ENCODE results near the gene TNFRSF13B.

The TNFRSF13B gene

GRCh38 chr17:16936536-16937310 is 35.2 kb downstream of the TNFRSF13B start:
- DNase-seq, result no peak

- DNase-seq, result no peak
These were observed 36.1 kb downstream of the TNFRSF13B start for GRCh38 chr17:16935786-16936185.

- no peak for DNase-seq
These were observed 36.7 kb downstream of the TNFRSF13B start for GRCh38 chr17:16935241-16935663.

GRCh38 chr17:16934836-16935235 is 37.1 kb downstream of the TNFRSF13B start:
- no peak for DNase-seq

DNA sequence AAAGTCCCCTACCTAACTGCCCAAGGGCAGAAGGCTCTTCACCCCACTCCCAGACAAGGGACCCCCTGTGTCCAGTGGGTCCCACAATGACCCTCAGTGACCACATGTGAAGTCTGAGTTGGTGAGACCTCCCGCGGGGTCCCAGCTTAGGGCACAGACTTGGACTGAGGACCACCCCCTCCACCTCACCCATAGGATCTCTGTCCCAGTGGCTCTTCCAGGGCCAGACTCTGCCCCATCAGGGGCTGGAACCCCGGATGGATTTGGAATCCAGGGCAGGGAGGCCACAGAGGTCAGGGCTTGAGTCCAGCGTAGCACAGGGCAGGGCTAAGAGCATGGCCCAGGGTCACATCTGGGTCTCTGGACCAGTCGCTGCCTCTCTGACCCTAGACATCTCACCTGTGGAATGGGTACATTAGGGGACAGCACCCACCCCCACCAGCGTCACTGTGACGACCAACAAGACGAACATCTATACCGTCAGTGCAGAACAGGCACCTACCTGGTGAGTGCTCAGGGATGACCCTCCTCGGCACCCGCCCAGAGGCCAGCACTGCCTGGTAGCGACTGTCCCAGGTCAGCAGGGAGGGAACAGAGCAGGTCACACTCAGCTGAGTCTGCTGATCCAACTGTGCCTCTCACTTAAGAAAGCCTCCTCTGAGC is 37.7 kb downstream of the TNFRSF13B start:
- DNase-seq, result no peak

GRCh38 chr17:16933317-16934132 is 38.4 kb downstream of the TNFRSF13B start:
- no peak for DNase-seq

GRCh38 chr17:16932611-16933010 is 39.3 kb downstream of the TNFRSF13B start:
- no peak for DNase-seq

DNA sequence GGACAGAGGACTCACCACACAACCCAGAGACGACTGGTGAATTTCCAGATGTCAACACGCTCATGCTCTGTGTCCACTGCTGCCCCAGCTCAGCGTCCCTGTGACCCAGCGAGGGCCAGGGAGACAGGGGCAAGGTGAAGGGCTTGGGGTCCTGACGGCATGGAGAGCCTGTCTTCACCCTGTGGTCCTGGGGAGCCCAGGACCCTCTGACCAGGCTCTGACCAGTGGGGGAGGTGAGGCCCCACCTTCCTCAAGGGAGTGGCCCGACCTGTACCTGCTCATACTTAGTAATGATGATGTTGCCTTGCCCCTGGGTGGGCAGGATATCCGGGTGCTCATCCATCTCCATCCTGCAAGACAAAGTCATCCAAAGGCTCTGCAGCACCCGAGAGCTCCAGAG is 39.8 kb downstream of the TNFRSF13B start:
- DNase-seq, result no peak

GRCh38 chr17:16931318-16932060 is 40.4 kb downstream of the TNFRSF13B start:
- DNase-seq, result no peak

GRCh38 chr17:16930571-16931317 is 41.2 kb downstream of the TNFRSF13B start:
- DNase-seq, result no peak

DNA sequence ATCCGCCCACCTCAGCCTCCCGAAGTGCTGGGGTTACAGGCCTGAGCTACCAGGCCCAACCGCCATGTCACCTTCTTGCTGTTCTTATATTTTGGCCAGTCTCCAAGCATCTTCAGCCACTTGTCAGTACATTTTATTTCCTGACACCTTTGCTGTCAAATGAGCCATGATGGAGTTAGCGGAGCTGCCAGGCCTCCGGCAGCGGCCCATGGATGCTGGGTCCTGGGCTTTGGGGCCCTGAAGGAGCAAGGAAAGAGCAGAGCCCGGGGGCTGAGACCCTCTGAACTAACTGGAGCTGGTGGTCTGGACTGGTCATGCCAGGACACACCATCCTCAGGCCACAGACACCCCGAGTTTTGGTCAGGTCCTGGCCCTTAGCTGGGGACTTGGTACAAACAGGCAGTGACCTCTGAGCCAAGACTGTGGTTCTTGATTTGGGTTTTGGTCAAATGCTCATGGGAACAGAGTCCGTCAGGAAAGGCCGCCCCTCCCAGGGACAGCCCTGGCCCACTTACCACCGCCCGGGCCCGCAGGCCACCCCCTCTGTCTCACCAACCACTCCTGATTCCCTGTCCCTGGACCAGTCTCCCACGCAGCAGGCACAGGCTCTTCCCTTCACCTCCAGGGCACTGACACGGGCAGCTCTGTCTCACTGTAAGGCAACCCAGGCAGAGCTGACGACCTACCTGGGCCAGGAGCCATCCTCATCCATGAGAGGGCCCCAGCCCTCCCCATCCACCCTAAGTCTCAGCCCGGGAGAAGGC is 42.0 kb downstream of the TNFRSF13B start:
- DNase-seq, result no peak

- DNase-seq, result no peak
These were observed 42.8 kb downstream of the TNFRSF13B start for GRCh38 chr17:16929035-16929680.

GRCh38 chr17:16928406-16929034 is 43.4 kb downstream of the TNFRSF13B start:
- DNase-seq, result no peak

GRCh38 chr17:16927641-16928321 is 44.1 kb downstream of the TNFRSF13B start:
- DNase-seq, result no peak

DNA sequence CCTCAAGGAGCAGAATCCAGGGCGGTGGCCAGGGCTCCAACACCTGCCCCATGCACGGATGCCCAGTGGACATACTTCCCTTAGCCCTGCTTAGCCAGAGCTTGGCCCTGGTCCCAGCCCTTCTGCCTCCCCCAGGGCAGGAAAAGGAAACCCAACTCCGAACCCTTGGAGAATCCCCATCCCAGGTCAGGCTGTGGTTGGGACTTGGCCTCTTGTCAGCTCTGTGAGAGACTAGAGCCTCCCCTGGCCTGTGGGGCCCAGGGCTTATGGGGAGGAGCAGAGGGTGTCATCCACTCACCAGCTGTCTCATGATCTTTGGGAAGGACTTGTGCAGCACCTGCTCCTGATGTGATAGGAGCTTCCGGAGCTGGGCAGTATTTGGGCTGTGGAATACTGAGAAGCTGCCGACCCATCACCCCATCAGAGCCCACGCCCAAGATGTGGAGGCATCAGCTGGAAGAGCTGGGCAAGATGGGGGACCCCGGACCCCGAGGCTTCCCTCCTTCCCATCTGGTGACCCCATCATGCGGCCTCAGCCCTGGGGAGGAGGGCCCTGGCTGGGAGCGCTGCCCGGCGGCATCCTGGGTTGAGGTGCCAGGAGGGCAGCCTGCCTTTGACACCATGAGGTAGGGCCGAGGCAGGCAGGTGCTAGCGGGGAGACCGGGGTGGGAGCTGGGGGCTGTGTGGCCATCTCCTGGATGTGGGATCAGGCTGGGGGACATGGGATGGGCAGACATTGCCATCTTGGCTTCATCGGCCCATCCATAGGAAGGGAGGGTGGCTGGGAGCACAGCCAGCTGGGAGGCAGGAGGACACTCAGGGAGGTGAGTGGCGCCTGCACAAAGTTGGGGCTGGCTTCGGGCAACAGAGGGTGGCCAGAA is 45.1 kb downstream of the TNFRSF13B start:
- DNase-seq, result no peak

DNA sequence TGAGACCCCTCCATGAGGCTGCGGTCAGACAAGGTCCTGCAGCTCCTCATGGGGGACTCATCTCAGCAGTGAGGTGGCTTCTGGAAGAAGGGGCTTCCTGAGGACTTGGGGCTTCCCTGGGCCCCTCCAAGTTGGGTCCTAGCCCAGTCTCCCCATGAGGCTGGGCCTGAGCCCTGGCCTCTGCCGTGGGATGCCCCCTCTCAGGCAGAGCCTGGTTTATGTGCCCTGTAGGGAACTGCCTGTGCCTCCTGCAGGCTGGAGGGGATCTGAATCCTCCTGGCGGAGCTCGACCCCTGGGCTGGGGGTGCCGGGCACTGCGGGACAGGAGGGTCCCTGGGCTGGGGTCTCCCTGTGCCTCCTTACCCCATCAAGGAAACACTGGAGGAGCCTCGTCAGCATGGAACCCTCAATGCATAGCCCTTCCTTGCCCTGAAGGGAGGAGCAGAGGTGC is 45.8 kb downstream of the TNFRSF13B start:
- no peak for DNase-seq

DNA sequence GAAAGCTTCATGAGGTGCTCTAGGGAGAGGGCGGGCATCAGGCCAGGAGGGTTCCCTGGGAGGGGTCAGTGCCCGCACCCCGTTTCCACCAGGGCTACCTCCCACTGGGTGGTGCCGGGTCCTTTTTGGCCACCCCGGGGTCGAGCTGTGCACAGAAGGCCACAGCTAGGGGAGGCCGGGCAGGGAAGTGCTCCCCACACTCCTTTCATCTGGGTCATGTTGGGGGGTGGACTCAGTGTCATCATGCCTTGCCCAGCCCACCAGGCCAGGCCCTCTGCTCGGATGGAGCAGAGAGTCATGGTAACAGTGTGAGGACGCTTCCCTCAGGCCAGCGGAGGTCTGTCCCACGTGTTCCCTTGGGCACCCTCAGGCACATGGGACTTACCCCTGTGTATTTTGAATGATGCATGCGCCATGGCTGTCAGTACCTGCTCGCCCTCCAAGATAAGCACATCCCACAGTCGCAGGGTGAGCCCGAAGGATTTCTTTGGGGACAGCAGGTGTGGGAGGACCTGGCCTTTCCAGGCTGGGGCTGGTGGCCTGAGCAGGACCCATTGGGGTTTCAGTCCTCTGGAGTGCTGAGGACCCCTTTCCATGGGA is 46.4 kb downstream of the TNFRSF13B start:
- DNase-seq, result no peak

Data from femur (tissue), 1 donor.